ENCODE measurements around the gene FLOT2. TPM values are rescaled to one million over a fixed set of nuclear protein-coding genes. Genes with fewer than 3 reads are reported as not detected.
A peak's percentile ranks its signal among the peaks of the same experiment; 100 is the strongest.
"Not testable (repeated sequence)": the region's sequence is repeated elsewhere in the genome, so short reads cannot be mapped to it uniquely, and the experiment has no call there.

Gene FLOT2
- total RNA-seq, 1 experiment from 2014 or later: 18.5 TPM

DNA sequence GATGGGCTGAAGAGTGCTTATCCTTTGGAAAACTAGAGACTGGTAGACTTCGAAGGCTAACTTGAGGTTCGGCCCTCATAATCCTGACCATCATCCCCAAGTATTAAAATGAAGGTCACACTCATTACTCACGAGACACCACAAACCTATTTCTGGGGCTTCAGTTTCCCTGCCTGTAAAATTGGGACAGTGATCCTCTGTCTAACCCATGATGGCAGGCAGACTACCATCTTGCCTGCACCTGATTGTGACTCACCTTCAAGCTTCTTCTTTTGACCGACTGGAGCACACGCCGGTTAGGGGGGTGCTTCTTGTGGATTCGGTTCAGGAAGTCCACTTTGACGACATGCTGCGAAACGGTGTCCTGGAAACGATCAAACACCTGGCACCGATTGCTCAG lies 19.5 kb upstream of the FLOT2 start:
- DNase-seq (ENCODE audit: low read depth): no peak

GRCh38 chr17:28916302-28916934 lies 18.9 kb upstream of the FLOT2 start:
- no peak for DNase-seq (ENCODE audit: low read depth)

- DNase-seq (ENCODE audit: low read depth): no peak
These were observed 15.4 kb upstream of the FLOT2 start for GRCh38 chr17:28912938-28913333.

- no peak for DNase-seq (ENCODE audit: low read depth)
These were observed 14.9 kb upstream of the FLOT2 start for GRCh38 chr17:28912281-28912937.

- no peak for DNase-seq (ENCODE audit: low read depth)
These were observed 14.0 kb upstream of the FLOT2 start for GRCh38 chr17:28911411-28912045.

DNA sequence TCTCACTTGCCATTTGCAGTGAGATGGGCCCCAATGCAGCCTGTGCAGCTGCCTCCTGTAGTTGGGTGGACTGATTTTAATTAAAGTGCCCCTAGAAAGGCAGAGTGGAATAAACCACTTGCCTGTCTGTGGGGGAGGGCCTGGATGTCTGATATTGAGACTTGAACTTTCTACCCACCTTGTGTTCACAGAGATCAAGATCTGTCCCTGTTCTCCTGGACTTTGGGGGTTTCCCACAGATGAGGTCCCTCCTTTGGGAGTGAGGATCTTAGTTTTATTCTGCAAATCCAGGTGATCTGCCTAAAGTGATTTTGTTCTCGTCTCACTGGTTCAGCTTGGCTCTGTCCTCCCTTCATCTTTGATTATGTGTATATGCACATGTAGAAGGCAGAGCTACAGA lies 13.0 kb upstream of the FLOT2 start:
- no peak for DNase-seq (ENCODE audit: low read depth)

DNA sequence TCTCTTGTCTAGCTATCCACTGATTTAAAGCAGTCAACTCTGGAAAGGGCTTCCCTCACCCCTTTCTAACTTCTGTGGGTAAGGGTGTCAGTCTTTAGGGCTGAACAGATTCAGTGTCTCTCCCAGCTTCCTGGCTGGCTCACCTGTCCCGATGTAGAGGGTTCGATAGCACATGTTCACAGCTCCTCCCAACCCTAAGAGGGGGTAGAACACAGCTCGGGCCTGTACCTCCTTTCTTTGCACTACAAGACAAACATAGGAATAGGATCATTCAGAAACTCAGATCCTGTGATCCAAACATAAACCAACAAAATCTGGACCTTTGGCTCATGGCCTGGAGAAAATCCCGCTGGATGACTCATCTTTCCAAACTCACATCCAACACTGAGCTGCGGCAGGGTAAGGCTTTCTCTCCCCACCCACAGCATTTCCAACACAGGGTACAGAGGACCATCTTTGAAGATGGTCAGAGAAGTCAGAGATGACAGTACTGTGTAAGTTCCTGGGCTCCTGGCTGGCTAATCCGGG lies 11.2 kb upstream of the FLOT2 start:
- no peak for DNase-seq (ENCODE audit: low read depth)

GRCh38 chr17:28907709-28908475 lies 10.4 kb upstream of the FLOT2 start:
- DNase-seq (ENCODE audit: low read depth): no peak

DNA sequence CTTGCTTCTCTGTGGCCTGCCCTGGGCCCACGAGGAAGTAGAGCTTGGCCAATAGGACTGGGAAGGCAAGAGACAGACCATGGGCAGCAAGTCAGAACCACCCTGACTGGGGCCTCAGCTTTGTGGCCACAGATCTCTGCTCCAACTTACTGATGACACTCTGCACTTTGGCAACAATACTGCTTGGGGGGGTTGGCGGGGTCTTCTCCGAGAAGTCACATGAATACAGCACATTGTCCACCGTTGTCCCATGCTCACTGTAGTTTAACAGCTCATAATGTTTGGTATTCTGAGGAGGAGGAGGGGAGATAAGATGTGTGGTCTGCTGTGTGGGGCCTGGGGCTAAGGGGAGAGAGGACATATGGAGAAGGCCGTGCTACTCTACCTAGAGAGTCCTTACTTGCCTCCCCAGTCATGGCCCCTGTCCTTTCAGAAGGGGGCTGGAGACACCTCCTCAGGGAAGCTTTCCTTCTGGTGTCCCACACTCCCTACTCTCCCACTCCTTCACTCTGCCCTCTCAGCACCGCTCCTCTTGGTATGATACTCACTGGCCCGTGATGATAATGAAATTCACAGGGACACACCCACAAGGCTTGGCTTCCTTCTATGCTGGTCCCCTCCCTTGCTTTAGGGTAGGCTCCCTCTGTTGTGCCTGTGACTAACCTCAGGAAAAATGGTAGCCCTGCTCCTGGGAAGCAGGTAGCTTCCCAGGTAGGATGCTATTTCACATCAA lies 9.3 kb upstream of the FLOT2 start:
- no peak for DNase-seq (ENCODE audit: low read depth)

DNA sequence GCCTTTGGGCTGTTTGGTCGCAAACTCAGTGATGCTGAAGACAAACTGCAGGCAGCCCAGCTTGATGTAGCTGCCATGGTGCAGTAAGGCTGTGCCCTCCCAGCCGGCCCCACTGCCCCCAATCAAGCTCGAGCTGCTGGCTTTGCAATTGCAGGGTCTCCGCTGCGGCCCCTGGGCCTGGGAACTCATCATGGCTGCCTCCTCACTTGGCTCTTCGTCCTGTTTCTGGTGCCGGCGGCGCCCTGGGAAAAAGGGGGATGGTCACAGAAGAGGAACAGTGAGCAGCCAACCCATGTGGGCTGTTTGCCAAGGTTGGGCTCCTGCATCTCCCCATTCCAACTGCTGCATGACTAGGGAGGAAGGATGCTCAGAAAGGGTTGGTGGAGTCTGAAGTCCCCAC lies 8.7 kb upstream of the FLOT2 start:
- DNase-seq (ENCODE audit: low read depth): no peak

- DNase-seq (ENCODE audit: low read depth): no peak
These were observed 7.3 kb upstream of the FLOT2 start for GRCh38 chr17:28904800-28905199.

DNA sequence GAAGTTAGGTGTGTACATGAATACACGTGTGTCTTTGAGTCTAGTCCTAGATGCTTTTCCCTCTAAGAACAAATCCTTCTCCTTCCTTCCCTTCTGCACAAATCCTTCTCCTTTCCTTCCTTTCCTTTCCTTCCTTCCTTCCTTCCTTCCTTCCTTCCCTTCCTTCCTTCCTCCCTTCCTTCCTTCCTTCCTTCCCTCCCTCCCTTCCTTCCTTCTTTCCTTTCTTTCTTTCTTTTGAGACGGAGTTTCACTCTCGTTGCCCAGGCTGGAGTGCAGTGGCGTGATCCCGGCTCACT lies 6.0 kb upstream of the FLOT2 start:
- not testable (repeated sequence) for DNase-seq (ENCODE audit: low read depth)

GRCh38 chr17:28902819-28903545 lies 5.4 kb upstream of the FLOT2 start, which contains the start of gene DHRS13:
TSS of gene DHRS13 (minus strand) at chr17:28903079. CDS start at chr17:28902944, 135 bp downstream.
- DNase-seq (ENCODE audit: low read depth): peak; percentile 97

GRCh38 chr17:28901866-28902818 lies 4.6 kb upstream of the FLOT2 start:
- DNase-seq (ENCODE audit: low read depth): peak; percentile 30

GRCh38 chr17:28900986-28901726 lies 3.6 kb upstream of the FLOT2 start:
- DNase-seq (ENCODE audit: low read depth): no peak

- DNase-seq (ENCODE audit: low read depth): no peak
These were observed 1.8 kb upstream of the FLOT2 start for GRCh38 chr17:28899212-28899815.

DNA sequence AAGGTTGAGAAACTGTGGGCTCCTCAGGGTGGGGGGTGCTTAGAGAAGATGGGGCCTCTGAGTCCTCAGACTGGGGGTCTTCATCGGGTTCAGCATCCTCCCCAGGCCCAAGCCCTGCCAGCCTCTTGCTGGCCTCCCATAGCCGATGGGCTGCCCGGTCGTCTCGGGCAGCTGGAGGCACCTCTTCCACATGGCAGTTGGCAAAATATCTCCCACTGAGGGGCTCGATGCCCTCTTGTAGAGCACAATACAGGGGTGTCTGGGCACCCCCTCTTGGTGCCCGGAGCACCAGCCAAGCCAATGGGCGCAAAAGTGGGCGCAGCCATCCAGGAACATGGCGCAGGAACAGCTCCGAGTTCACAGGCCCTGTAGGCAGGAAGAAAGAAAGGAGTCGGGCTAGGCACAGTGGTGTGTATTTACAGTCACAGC lies 1.0 kb upstream of the FLOT2 start:
- DNase-seq (ENCODE audit: low read depth): no peak

GRCh38 chr17:28897769-28898526 lies 415 bp upstream of the FLOT2 start:
- DNase-seq (ENCODE audit: low read depth): no peak

Measured in Daoy (cell line).